GM19239 (cell line): Measurements from ENCODE around the gene RBBP4.
"Not testable (repeated sequence)": the region's sequence is repeated elsewhere in the genome, so short reads cannot be mapped to it uniquely, and the experiment has no call there.

ENCODE experiments used
- DNase-seq: peaks from one replicate; pipeline ENCODE4 v3.0.0; 2011; ENCODE audit warnings: low spot score; ENCODE audit not compliant: insufficient read length
- FAIRE-seq: peaks from 2 replicates; lab custom pipeline; 2011; peaks lifted over from hg19 to GRCh38; lab: Jason Lieb, UNC

The RBBP4 gene

DNA sequence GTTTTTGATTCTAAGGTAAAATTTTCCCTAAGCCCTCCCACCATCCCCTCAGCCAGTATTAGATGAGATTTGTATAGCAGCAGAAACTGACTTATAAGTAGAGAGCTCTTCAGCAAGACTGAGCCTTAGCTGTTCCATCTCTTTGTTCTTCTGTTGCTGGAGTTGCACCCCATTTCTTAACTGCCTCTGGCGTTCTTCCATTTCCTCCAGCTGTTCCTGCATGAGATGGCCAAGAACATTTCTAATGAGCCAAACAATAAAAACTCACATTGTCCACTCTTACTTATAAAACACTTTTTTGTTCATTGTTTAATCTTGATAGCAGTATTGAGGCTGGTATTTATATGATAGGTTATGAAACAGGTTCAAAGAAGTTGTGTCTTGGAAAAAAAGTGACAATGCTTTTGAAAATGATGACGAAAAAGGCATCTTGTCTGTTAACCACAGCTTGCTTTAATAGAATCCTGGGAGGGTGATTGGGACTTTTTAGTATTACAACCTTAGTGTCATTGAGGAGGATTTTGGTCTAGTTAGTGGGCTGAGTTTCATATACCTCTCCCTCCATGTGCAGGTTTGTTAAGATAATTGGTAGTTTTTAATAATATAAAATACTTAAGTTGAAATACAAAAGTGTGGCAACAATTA is 33.3 kb downstream of the RBBP4 start:
- FAIRE-seq (no peak), DNase-seq (no peak)

DNA sequence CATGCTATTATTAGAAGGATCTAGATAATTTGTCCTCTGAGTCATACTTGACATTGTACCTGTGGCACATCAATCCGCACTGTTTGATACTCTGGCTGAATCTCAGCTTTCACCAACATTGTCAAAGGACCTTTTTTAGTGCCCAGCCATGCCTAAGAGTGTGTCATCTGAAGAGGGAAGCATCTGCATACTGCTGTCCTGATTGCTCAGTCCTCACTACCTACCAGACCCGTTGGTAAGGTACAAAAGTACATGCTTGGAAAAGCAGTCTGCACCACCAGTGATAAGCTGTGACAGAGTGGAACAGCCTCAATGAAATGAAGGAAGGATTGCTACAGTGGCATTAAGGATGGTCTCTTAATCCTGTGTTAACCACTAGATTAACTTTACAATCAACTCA is 34.5 kb downstream of the RBBP4 start:
- no peak for DNase-seq
- no peak for FAIRE-seq

DNA sequence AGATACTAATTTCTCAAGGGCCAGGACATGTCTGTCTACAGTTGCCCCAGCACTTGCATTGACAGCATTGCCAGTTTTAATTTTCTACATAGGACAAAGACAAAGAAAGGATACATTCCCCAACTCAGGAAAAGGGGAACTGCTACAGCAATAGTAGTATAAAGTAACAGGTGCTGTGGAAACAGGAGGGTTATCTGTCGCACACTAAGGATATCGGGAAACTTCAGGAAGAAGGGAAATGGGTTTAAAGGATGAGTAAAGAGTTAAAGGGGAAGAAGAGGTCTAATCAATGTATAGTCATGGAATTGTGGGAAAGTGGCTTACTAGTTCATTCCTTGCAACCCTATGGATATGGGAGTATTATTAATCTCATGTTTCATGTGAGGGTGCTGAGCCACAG is 35.4 kb downstream of the RBBP4 start:
- DNase-seq (no peak), FAIRE-seq (no peak)

DNA sequence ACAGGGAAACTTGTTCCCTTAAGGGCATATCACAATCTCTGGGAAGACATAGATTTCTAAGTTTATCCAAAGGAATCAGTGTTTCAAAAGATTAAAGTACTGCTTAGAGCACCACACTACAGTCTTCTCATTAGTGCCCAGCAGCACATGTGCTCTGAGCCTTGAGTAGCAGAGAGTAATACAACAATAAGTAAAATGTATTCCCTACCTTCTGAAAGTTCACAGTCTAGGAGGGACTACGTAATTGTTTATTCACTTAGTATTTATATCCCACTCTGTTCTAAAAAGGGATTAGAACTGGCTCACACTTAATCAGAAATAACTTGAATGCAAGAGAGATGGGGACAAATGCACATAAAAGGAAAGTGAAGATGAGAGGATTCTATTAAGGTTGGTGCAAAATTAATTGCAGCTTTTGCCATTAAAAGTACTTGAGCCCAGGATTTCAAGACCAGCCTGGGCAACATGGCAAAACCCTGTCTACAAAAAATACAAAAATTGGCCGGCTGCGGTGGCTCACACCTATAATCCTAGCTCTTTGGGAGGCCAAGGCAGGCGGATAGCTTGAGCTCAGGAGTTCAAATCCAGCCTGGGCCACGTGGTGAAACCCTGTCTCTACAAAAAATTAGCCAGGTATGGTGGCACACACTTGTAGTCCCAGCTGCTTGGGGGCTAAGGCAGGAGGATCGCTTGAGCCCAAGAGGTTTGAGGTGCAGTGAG is 42.6 kb downstream of the RBBP4 start:
- FAIRE-seq, result no peak
- no peak for DNase-seq

DNA sequence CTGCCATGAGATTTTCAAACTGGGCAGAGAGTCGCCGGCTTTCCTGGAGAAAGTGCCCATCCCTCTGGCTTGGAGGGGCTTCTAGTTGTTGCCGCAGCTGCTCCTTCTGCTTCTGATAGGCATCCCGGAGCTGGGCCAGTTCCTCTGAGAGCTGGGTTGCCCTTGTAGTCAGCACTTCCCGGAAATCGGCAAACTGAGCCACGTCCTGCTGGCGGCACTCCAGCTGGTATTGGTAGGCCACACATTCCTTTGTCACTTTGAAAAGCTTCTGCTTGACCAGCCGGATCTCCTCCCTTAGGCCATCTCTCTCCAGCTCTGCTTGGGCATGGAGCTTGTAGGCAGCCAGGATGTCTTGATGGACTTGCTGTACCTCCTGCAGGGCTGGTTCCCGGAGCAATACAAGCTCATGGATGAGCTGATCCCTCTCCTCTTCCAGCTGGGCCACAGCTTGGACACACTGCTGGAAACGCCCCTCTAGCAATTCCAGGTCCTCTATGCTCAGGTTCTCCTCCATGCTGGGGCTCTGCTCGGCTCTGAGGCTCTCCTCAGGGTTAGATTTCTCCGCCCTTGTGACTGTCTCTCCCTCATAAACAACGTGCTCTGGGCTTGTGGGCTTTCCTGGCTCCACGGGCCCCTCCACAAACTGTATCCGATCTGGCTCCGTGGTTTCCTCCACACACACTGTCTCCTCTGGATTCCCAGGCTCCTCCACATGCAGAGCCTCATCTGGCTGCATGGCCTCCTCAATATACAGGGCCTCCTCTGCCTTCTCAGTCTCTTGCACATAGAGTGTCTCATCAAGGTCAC is 44.3 kb downstream of the RBBP4 start:
- FAIRE-seq, result no peak
- DNase-seq, result no peak

DNA sequence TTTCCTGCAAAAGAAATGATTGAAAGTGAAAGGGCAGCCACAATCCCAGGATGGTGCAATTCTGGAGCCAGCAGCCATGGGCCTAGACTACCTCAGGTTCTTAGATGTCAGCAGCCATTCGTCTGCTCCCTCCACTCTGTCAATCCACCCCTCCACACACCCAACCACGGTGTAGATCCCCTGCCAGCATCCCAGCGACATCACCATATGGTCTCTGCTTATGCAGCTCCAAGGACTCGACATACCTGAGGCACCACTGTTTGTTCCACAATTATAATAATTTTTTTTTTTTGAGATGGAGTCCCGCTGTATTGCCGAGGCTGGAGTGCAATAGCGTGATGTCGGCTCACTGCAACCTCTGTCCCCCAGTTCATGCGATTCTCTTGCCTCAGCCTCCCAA is 45.0 kb downstream of the RBBP4 start:
- FAIRE-seq (no peak), DNase-seq (no peak)

DNA sequence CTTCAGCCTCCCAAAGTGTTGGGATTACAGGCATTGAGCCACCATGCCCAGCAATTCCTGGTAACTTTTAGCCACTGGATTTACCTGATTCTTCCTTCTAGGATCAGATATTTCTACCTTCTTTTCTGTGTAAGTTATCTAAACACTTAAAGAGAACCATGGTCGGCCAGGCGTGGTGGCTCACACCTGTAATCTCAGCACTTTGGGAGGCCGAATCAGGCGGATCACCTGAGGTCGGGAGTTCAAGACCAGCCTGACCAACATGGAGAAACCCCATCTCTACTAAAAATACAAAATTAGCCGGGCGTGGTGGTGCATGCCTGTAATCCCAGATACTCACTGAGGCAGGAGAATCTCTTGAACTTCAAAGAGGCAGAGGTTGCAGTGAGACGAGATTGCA is 46.0 kb downstream of the RBBP4 start:
- not testable (repeated sequence) for DNase-seq, FAIRE-seq

DNA sequence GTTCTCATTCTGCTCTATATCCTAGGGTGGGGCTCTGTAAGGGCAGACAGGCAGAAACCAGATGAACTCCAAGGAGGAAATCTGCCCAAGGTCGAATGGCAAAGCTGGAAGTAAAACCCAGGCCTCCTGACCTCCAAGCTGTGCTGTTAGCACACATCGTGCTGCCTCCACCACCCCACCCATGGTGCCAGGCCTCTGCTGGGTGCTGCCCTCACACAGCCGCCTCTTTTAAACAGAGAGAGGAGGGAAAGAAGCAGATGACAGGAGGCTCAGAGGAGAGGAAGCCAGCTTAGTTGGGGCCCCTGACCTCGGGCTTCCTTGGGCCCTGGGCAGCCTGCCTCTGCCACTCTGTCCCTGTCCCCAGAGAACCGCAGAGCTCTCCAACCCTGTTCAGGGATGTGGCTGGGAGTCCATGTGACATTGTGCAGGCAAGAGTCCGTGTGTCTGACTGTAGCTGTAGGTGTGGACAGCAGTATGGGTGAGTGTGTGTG is 50.5 kb downstream of the RBBP4 start:
- FAIRE-seq, result no peak
- no peak for DNase-seq

DNA sequence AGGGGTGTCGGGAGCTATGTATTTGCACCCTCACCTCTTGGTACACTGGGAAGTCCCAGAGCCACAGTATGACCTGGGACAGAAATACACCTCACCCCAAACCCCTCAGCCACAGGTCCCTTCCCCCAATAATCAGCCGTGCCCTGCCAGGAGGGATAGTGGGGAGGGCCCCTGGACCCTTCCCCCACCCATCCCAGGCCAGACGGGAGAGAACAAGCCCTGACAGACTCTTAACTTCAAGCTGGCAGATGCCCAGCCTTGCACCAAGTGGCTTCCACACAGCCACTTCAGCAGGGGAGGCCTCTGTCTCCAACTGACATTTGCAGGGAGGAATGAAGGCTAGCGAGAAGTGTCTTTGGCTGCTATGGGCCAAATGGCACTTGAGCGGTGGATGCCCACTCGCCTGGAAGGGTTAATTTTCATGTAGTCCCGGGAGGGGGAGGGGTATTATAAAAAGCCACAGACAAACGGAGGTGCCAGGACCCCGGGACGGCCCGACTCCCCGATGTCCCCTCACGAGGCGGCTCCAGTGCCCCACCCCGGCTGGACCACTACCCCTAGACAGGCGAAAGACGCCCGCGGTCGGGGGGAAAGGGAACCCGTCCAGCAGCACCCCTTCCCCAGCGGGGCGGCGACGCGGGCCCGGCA is 51.1 kb downstream of the RBBP4 start:
- no peak for FAIRE-seq
- DNase-seq, result no peak

DNA sequence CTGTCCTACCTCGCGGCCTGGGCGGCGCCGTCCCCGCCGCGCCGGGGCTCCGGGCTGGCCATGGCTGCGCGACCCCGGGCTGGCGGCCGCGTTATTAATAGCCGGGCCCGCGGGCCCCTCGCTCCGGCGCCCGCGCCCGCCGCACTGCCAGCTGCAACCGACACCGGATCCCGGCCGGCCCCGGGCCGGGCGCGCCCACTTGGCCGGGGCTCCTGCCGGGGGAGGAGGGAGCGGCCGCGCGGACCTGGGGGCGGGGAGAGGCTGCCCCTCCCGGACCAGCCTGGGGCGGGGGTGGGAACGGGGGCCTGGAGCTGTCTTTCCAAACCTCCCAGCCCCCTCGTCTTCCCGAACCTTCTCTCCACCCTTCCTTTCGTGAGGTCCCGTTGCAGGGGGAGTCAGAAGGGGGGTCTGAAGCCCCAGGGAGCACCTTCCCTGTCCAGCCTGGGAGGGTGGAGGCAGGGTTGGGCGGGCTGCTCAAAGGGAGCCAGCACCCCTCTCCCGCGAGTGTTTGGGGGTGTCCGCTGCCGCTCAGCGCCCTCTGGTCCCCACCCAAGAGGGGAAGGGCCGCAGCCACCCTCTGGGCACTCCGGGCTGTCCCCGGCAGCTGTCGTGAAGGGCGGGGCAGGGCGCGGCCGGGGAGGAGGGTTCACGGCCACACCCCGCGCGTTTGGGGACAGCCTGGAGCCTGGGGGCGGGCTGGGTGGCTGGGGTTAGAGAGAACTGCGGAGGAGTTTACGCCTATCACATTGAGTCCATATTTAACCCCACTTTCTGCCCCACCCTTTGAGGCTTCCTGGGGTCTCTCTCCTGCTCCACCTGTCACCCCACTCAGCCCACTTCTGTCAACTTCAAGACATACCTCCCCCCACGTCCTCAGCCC is 51.8 kb downstream of the RBBP4 start, which contains the start of gene SYNC:
Gene SYNC (minus strand): TSS at position 172 of the 880 bp plus-strand sequence. CDS start 110 bp downstream, at position 62.
- DNase-seq, result no peak
- FAIRE-seq, result no peak

DNA sequence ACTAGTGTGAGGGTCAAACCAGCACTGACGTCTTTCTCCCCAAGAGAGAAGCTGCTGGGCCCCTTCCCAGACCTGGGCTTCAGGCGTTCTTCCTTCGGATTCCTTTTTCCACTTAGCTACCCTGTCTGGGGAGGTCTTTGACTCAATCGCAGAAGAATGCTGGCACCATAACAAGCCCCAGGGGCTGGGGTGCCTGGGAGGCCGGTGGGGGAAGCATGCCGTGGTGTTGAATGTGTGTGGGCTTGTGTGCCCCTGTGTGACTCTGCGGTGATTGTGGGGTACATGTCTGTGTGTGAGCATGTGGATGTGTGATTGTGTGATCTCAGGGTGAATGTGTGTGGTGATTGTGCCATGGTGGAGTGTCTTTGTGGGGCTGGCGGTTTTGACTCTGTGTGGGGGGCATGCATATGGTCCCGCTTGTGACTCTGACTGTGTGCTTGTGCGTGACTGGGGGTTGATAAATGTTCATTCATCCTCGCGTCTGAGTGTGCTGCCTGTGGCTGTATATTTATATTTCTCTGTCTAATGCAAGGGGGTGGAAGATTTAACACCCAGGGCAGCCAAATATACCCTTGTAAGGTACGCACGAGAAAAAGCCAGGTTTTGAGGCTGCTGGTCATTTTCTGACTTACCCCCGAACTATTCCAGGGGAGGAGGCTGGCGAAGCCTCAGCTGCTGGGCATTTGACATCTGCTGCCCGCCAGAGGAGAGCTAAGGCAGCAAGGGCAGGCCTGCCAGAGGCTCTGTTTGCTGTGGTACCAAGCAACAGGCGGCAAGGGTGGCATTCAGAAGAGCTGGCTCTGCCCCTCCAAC is 52.7 kb downstream of the RBBP4 start:
- no peak for FAIRE-seq
- no peak for DNase-seq

DNA sequence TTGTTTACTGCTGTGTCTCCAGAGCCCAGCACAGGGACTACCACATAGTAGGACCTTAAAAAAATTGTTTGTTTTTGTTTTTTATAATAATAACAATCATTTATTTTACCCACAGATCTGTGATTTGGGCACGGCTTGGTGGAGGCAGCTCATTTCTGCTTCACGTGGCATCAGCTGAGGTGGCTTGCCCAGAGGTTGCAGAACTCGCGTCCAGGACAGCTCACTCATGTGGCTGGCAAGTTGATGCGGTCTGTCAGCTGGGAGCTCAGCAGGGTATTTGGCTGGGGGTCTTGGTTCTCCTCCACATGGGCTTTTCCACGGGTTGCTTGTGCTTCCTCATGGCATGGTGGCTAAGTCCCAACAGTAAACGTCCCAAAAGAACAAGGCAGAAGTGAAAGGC is 54.5 kb downstream of the RBBP4 start:
- FAIRE-seq (no peak), DNase-seq (no peak)

DNA sequence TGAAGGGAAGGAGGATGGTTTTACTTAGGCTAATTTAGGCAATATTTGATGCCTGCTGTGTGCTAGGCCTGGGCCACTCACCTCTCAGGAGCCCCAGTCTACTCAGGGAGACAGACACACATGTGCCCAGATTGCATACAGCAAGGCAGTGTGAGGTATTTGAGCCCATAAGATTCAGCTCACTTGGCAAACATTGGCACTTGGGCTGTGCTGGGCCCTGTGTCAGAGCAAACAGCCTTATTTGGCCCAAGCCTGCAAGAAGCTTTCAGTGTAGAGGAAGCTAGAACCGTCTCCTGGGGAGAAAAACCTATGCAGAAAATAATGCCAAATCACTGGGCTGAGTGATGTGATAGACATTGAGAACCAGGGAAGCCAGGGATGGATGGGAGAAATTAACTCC is 55.5 kb downstream of the RBBP4 start:
- no peak for DNase-seq
- no peak for FAIRE-seq

DNA sequence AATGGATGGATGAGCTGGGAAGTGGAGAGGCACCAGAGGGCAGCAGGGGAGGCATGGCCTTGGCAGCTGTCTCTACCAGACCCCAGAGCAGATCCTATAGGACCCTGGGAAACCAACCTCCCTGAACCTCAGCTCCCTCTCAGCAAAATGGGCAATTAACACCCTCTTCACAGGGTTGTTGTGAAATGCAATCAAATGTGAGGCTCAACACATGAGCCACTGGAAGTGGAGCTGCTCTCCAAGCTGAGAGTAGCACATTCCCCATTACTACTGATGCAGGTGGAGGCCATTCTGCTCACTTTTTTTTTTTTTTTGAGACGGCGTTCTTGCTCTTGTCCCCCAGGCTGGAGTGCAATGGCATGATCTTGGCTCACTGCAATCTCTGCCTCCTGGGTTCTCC is 58.1 kb downstream of the RBBP4 start:
- no peak for DNase-seq
- FAIRE-seq, result no peak

DNA sequence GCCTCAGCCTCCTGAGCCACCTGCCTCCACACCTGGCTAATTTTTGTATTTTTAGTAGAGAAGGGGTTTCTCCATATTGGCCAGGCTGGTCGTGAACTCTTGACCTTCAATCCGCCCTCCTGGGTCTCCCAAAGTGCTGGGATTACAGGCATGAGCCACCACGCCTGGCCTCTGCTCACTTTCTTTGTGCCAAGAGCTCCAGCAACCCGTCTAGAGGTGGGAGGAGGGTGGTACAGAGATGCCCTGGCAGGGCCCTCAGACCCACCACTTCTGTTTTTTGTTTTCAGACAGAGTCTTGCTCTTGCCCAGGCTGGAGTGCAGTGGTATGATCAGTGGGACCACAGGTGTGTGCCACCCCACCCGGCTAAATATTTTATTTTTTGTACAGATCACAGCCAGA is 58.5 kb downstream of the RBBP4 start:
- FAIRE-seq, result no peak
- no peak for DNase-seq

DNA sequence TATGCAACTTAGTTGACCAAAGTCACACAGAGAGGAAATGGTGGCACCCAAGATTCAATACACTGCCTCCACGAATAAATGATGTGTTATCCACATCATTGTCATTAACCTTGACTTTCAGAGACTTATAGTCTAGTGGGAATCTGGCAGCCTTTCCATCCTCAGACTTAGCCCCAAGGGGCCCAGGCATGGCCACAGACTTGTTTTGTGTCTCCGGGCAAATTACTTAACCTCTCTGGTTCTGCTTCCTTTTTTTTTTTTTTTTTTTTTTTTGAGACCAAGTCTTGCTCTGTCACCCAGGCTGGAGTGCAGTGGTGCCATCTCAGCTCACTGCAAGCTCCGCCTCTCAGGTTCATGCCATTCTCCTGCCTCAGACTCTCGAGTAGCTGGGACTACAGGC is 60.2 kb downstream of the RBBP4 start:
- FAIRE-seq, result not testable (repeated sequence)

DNA sequence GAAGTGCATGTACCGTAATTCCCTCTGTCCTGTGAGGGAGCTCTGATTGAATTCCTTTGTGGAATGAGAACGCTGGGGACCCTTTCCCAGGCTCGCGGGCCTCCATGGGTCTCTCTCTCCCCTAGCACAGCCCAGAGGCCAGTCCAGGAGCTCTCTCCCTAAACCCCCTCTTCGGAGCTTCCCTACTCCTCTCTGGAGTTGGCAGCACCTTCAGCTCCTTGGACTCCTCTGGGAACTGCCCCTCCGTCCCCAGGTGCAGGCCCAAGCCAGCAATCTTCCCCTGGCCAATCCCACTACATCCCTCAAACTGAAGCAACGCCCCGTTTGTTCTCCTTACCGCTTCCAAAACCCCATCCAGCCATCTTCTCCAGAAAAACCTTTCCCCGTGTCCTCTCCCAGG is 62.1 kb downstream of the RBBP4 start:
- no peak for DNase-seq
- no peak for FAIRE-seq

More for the DNA sequence above, 60.2 kb downstream of the RBBP4 start:
- DNase-seq, result not testable (repeated sequence)

DNA sequence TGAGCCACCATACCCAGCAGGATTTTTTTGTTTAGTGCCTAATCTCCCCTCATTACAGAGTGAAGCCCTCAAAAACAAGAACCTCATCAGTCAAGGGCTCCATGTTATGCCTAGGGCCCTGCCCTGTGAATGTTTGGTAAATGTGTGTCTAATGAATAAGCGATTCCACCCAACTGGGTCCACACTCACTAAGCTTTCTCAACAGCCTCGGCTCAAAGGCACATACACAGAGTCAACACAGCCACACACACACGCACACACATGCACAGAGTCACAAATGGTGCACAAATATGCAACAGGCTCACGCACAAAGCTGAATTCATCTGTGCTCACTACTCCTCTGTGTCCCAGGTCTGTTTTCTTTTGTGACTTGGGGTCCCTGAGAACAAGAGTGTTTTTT is 63.3 kb downstream of the RBBP4 start:
- no peak for DNase-seq

DNA sequence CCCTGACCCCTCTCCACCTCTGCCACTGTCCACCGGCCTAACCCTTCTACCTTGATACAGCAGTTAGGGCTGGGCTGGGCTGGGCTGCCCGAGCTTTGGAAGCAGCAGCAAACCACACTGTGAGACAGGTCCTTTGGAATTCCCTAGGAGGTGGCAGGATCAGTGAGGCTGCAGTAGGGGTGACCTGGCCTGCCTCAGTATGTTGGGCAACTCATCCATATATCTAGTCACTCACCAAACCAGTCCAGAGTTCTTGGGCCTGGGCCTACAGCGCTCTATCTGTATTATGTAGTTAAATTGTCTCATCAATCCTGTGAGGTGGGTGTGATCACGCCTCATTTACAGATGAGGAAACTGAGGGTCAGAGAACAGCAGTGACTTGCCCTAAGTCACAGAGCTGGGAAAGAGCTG is 64.9 kb downstream of the RBBP4 start:
- FAIRE-seq (no peak), DNase-seq (no peak)

More for the DNA sequence above, 63.3 kb downstream of the RBBP4 start:
- no peak for FAIRE-seq
